SIG-M5 treated with dmso at 0.1 percent for 504 hours (cell line): ENCODE results near the gene CACNG1.
"Not testable (repeated sequence)": the region's sequence is repeated elsewhere in the genome, so short reads cannot be mapped to it uniquely, and the experiment has no call there.

Source experiments
- DNase-seq: peaks from one replicate; lab custom pipeline; 2025; ENCODE audit not compliant: unreplicated experiment; lab: John Stamatoyannopoulos, UW

CACNG1 gene

GRCh38 chr17:67078292-67078691 is 33.9 kb downstream of the CACNG1 start:
- DNase-seq, result no peak

- DNase-seq, result no peak
Observed at GRCh38 chr17:67079491-67079890, 35.1 kb downstream of the CACNG1 start.

GRCh38 chr17:67080804-67081203 is 36.5 kb downstream of the CACNG1 start:
- DNase-seq, result no peak

- DNase-seq, result peak; percentile 29
Observed at GRCh38 chr17:67082107-67082506, 37.8 kb downstream of the CACNG1 start.

GRCh38 chr17:67085406-67085805 is 41.1 kb downstream of the CACNG1 start:
- DNase-seq, result no peak

- DNase-seq, result no peak
Observed at GRCh38 chr17:67088639-67089038, 44.3 kb downstream of the CACNG1 start.

- no peak for DNase-seq
Observed at GRCh38 chr17:67090341-67090740, 46.0 kb downstream of the CACNG1 start.

GRCh38 chr17:67092291-67092690 is 47.9 kb downstream of the CACNG1 start:
- no peak for DNase-seq

GRCh38 chr17:67092710-67093109 is 48.4 kb downstream of the CACNG1 start:
- DNase-seq, result not testable (repeated sequence)

- DNase-seq, result no peak
Observed at GRCh38 chr17:67093348-67093747, 49.0 kb downstream of the CACNG1 start.

- not testable (repeated sequence) for DNase-seq
Observed at GRCh38 chr17:67095291-67095690, 50.9 kb downstream of the CACNG1 start.

GRCh38 chr17:67095803-67096202 is 51.4 kb downstream of the CACNG1 start:
- DNase-seq, result no peak

- DNase-seq, result no peak
Observed at GRCh38 chr17:67096609-67097008, 52.3 kb downstream of the CACNG1 start.

GRCh38 chr17:67098006-67098405 is 53.7 kb downstream of the CACNG1 start:
- DNase-seq, result no peak

GRCh38 chr17:67104641-67105040 is 60.3 kb downstream of the CACNG1 start:
- not testable (repeated sequence) for DNase-seq

GRCh38 chr17:67105213-67105612 is 60.9 kb downstream of the CACNG1 start:
- DNase-seq, result peak; percentile 83
